GM18505 (cell line): ENCODE measurements around the gene BTRC.
"Not testable (repeated sequence)": the region's sequence is repeated elsewhere in the genome, so short reads cannot be mapped to it uniquely, and the experiment has no call there.

Experiments used
- ATAC-seq: cut with Tn5 transposase; IDR thresholded peaks from one replicate; pipeline ENCODE4 v1.9.1; 2021; ENCODE audit not compliant: unreplicated experiment
- POLR2A ChIP-seq: IDR thresholded peaks from 4 replicates; pipeline ENCODE4 v1.6.1; 2011; ENCODE audit warnings: borderline replicate concordance; ENCODE audit not compliant: insufficient read depth, insufficient read length; ENCODE audit errors: extremely low read depth

The BTRC gene

DNA sequence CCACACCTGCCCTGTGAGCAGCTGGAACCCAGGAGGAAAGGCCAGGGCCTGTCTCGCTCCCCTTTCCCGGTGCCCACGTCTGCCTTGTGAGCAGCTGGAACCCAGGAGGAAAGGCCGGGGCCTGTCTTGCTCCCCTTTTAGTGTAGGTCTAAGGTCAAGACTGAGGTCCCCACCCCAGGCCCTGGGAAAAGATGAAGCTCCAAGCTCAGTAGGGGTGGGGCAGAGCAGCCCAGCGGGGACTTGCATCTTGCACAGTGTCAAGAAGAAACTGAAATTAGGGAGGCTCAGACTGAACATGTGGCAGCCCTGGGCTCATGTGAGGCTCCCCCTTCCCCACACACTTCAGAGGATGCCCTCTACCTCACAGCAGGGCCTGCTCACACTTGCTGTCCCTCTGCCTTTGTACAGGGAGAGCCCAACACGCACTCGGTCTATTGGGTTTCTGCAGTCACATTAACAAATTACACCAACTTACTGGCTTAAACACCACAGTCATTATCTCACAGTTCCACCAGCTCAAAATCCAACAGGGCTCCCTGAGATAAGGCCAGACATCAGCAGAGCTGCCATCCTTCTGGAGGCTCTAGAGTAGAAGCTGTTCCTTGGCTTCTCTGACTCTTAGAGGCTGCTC lies 221.7 kb downstream of the BTRC start:
- no peak for ATAC-seq
- TF ChIP-seq POLR2A = no peak

DNA sequence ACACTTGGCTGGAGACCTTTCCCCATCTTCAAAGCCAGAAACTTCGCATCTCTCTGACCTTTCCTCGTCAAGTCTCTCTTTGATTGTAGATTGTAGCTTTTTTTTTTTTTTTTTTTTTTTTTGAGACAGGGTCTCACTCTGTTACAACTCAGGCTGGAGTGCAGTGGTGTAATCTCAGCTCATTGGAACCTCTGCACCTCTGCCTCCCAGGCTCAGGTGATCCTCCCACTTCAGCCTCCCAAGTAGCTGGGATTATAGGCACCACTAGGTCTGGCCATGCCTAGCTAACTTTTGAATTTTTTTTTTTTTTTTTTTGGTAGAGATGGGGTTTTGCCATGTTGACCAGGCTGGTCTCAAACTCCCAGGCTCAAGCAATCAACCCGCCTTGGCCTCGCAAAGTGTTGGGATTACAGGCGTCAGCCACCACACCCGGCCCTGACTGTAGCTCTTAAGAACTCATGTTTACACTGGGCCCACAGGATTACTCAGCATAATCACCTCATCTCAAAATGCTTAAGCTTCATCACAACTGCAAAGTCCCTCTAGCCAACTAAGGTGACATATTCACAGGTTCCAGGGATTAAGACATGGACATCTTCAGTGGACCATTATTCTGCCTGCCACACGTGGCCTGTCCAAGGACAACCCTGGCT lies 222.4 kb downstream of the BTRC start:
- TF ChIP-seq POLR2A = no peak
- no peak for ATAC-seq

DNA sequence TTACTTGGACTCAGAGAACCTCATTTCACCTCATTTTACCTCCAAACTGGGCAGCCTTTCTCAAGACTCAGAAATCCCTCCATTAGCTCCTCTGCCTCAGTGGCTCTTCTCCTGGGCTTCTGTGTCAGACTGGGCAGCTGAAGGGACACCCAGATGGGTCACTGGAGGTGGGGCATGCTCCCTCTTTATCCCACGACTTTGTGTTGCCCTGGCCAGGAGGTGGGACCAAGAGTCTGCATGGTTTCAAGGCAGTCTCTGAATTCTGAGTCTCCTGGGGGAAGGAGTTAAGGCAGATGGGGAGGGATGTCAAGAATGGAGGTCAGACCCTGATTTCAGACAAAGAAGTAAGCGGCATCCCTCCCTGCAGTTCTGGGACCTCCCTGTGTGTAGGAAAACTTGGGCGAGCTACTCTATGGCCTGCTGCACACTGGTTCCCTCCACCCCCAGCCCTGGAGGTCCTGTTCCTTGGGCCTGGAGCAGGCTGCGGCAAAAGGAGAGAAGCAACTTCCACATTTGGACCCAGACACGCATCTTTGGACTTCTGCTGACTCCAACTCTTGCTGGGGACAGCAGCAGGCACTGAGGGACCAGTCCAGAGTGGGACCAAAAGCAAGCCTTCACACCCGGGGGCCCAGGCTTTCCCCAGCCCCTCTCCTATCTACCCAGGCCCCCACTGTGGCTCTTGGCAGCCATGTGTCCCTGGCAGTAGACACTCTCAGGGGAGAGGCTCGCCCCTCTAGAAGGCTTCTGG lies 223.3 kb downstream of the BTRC start:
- no peak for ATAC-seq

DNA sequence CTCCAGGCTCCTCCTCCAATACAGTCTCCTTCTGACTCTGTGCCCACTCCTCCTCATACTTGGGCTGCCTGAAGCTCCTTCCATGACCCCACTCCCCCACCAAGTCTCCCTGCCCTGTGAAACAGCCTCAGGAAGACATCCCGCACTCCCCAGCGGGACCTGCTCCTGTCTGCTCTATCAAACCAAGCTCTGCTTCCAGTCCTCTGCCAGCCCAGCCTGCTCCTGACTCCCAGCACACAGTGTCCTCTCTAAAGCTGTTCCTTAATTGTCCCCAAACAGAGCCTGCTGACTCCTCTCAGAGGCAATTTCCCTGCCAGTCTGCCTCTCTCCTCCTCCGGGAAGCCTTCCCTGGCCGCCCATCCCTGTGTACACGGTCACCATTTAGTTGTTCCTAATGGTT lies 224.2 kb downstream of the BTRC start:
- ATAC-seq = no peak
- TF ChIP-seq POLR2A = no peak

More for the DNA sequence above, 223.3 kb downstream of the BTRC start:
- TF ChIP-seq POLR2A = no peak

DNA sequence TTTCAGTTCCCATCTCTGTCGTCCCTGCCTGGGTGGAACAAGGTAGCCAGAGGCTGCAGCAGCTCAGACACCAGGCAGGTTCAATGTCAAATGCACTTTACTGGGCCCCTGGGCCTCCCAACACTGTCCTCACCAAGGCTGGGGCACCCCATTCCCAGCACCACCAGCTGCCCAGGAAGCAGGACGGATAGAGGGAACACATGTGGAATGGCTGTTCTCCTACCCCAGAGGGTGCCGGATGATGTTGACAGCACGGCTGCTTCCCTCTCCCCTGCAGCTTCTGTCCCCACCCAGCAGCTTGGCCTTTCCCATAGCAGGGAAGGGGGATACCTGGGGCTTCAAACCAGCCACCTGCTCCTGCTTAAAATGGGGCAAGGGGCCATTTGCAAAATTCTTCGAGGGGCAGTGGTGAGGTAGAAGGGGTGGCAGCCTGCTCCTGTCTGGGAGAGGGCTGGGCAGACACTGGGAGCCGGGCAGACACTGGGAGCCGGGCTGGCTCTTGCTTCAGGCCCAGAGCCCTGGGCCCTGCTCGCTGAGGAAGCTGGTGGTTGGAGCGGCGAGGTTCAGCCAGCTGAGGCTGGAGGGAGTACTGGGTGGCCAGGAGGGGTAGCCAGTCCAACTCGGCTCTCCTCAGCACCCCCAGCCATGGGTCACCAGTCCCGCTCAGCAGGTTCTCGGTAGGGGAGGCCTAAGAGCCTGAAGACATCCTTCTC lies 225.0 kb downstream of the BTRC start:
- no peak for ATAC-seq

DNA sequence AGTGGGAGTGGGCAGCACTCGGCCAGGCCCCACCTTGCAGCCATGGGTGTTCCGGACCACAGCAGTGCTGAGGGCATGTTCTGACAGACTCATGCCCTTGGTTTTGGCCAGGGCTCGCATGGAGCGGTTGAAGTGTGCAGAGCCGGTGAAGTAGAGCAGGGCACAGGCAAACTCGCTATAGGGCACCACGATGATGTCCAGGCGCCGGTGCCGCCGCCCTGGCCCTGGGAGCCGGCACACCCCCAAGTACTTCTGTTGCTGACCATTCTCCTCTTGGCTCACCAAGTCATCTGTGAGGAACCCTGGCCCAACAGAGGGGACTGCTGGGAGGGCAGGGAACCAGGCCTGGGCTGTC lies 225.5 kb downstream of the BTRC start:
- no peak for ATAC-seq
- no peak for TF ChIP-seq POLR2A

More for the DNA sequence above, 225.0 kb downstream of the BTRC start:
- TF ChIP-seq POLR2A = no peak

DNA sequence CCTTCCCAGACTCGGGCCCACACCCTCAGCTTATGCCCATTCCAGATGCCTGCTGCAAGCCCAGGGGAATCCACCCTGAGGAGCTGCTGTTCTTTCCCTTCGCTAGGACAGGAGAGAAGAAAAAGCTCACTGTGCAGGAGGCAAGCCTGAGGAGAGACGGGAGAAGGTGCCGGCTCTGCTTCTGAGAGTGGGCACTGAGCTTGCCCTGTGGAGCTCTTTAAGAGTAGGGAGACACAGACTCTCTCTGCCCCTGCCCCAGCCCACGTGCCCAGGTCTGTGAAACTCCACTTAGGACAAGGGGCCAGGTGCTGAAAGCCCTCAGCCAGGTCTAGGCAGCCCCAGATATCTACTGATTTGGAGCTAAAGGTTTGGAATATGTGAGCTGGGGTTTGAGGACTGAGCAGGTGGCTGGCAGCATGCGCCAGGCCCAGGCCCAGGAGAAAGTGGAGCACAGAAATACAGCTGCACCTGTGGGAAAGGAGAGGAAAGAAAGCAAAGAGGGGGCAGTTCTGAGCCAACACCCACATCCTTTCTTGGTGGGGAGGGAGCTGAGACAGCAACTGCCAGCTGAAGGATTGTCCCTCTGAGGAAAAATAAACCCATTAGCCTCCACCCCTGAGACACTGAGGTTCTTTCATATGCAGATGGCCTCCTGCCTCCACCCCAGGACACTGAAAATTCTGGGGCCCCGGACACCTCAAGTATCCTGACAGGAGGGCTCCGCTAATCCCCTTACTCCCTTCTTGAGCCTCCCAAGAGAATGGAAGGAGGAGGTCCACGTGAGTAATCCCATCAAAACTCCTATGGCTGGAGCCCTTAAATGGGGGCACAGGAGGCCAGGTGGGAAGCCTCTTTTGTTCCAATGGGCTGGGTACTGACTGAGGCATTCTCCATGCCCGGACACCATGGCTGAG lies 226.8 kb downstream of the BTRC start:
- ATAC-seq = no peak
- TF ChIP-seq POLR2A = no peak

DNA sequence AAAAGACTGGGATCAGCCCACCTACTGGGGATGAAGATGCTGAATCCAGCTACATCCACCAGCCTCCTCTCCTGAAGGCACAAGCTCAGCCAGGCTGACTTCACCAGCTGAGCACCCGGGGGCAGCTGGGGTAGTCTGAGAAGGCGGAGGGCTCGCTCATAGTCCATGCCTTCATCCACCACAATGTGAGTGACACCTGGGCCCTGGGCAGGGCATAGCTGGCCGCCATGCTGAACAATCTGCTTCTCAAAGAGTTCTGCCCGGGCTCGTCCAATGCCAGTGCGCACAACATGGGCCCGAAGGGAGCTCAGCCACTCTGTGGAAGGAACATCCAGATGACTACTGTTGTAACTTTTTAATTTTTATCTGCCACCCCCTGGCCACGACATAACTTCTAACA lies 231.9 kb downstream of the BTRC start:
- TF ChIP-seq POLR2A = no peak
- no peak for ATAC-seq

DNA sequence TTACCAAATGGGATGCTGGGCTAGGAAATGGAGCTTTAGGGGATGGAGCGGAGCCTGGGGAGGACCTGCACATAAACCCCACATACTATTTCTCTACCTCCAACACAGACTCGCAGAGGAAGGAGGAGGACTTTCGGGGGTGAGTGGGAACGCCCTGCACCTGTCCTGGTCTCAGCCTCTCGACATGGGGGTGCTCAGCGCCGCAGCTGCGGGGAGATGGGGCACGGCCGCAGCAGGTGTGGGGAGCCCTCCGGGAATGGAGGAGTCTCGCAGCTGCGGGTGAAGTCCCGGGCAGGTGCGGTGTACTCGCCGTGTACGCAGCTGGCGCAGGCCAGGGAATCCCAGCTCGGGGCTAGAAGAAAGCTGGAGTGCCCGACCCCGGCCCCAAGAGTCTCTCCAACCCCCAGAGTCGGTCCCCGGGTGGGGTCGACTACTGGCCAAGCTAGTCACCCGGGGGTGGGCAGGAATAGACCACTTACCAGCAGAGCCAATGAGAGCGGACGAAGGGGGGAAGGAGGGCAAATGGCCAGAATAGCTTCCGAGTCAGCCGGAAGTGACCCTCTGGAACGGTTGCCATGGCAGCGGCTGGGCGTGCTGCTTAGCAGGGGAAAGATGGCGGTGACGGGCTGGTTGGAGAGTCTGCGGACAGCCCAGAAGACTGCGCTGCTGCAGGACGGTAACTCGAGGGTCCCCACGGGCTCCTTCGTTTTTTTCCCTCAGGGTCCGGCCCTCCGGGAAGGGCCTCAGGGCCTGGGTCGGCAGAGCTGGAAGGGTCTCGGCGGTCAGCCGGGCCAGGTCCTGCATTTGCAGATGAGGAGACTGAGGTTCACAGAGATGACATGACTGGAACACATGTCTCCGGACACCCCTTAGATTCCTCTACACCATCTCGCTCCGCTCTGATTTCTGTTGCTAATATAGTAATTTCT lies 234.0 kb downstream of the BTRC start, which contains the start of the genes DPCD and POLL:
DPCD (plus strand) TSS at position 597 of the 929 bp plus-strand sequence; CDS start at position 613, 16 bp downstream.
POLL (minus strand) TSS at position 533 of the 929 bp plus-strand sequence. CDS start 897 bp downstream, outside the sequence.
- ATAC-seq = peak; percentile 93
- peak; percentile 69 for TF ChIP-seq POLR2A

DNA sequence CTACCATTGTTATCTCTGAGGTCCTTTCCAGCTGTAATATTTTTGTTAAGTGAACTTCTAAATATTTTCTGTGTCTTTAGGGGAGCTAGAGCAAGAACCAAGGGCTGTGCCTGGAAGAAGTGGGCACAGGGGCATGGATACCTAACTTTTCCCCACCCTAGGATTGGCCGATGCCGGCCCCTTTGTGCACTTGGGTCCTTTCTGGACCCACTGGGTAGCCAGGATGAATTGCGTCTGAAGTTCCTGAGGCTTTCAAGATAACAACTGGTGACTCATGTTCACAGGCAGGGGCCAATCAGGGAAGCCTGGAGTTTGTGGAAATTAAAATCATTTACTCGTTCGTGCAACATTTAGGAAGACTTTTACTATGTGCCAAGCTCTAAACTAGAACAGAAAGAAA lies 234.9 kb downstream of the BTRC start:
- no peak for ATAC-seq
- no peak for TF ChIP-seq POLR2A

DNA sequence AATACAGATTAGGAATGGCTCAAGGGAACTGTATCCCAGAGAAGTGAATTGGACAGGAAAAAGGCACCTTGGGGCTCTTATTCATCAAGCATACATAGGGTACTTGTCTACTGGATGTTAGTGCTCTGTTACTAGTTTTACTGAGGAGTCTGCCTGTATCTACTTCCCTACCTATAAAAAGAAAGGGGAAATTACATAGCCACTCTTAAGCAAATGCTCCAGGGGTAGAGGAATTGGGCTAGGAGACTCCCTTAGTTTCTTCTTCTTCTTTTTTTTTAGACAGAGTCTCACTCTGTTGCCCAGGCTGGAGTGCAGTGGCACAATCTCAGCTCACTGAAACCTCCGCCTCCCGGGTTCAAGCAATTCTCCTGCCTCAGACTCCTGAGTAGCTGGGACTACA lies 239.4 kb downstream of the BTRC start:
- not testable (repeated sequence) for ATAC-seq
